HG03575 (cell line): ENCODE data around the gene TPI1.
"Not testable (repeated sequence)": the region's sequence is repeated elsewhere in the genome, so short reads cannot be mapped to it uniquely, and the experiment has no call there.

Source experiments
- ATAC-seq: cut with Tn5 transposase; IDR thresholded peaks from one replicate; pipeline ENCODE4 v1.9.1; 2021; ENCODE audit not compliant: unreplicated experiment, insufficient number of reproducible peaks, low FRiP score; ENCODE audit errors: extremely low read depth

Gene TPI1

DNA sequence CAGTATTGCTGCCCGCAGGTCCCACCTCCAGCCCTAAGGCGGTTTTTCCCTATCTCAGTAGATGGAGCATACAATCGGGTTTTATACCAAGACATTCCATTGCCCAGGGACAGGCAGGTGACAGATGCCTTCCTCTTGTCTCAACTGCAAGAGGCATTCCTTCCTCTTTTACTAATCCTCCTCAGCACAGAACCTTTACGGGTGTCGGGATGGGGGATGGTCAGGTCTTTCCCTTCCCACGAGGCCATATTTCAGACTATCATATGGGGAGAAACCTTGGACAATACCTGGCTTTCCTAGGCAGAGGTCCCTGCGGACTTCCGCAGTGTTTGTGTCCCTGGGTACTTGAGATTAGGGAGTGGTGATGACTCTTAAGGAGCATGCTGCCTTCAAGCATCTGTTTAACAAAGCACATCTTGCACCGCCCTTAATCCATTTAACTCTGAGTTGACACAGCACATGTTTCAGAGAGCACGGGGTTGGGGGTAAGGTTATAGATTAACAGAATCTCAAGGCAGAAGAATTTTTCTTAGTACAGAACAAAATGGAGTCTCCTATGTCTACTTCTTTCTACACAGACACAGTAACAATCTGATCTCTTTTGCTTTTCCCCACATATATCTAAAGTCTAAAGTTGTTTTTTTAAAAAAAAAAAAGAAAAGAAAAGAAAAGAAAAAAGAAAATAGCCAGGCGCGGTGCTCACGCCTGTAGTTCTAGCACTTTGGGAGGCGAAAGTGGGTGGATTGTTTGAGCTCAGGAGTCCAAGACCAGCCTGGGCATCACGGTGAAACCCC is 19.1 kb downstream of the TPI1 start:
- not testable (repeated sequence) for ATAC-seq

DNA sequence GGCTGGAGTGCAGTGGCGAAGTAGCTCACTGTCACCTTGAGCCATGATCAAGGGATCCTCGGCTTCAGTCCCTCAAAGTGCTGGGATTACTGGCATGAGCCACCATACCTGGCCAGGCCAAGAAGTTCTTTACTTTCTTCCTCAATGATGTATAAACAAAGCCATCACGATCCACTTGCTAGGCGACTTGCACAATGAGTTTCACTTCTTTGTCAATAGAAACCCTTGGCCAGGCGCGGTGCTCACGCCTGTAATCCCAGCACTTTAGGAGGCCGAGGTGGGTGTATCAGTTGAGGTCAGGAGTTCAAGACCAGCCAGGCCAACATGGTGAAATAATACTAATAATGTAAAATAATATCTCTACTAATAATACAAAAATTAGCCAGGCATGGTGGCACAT is 20.1 kb downstream of the TPI1 start:
- ATAC-seq = no peak

DNA sequence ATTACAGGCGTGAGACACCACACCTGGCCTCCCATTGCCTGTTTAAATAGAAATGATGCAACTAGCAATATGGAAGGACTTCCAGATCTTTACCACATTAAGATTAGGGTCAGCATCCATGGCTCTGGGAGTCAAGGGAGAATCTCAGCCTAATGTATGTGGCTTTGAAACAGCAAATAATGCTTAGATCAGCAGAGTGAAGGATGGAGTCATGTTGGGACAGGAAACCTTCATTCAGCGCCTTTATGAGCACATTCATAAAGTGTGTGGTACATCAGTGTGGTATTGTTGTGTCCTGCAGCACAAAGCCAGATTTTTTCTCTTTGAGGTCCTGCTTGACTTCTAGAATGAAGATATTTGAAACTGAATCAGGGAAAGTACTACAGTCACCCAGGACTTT is 21.0 kb downstream of the TPI1 start:
- ATAC-seq = no peak

DNA sequence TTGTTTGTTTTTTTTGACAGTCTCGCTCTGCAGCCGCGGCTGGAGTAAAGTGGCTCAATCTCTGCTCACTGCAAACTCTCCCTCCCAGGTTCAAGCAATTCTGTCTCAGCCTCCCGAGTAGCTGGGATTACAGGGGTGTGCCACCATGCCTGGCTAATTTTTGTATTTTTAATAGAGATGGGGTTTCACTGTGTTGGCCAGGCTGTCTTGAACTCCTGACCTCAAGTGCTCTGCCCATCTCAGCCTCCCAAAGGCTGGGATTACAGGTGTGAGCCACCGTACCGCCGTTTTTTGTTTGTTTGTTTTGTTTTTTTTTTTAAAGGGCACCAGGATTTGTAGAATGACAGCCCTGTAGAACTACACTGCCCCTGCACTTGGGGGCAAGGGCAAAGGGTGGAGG is 21.5 kb downstream of the TPI1 start:
- ATAC-seq = not testable (repeated sequence)

DNA sequence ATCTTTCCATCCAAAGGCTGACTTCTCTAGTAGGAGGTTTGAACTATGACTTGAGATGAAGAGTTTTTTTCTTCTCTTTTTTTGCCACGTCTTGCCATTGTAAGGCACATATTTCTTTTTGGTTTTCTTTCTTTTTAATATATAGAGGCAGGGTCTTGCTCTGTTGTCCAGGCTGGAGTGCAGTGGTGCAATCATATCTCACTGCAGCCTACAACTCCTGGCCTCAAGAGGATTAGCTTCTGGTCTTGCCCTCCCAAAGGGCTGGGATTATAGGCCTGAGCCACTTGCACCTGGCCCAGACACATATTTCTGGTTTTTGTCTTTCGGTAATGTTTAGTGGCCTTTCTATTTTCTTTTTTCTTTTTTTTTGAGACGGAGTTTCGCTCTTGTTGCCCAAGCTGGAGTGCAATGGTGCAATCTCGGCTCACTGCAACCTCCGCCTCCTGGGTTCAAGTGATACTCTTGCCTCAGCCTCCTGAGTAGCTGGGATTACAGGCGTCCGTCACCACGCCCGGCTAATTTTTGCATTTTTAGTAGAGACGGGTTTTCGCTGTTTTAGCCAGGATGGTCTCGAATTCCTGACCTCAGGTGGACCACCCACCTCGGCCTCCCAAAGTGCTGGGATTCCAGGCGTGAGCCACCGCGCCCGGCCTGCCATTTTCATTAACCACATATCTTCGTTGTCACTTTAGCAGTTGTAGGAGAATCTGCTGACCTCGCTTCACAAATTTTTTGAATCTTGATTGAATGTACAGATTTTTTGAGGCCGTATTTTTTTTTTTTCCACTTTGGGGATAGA is 22.6 kb downstream of the TPI1 start:
- ATAC-seq = not testable (repeated sequence)

DNA sequence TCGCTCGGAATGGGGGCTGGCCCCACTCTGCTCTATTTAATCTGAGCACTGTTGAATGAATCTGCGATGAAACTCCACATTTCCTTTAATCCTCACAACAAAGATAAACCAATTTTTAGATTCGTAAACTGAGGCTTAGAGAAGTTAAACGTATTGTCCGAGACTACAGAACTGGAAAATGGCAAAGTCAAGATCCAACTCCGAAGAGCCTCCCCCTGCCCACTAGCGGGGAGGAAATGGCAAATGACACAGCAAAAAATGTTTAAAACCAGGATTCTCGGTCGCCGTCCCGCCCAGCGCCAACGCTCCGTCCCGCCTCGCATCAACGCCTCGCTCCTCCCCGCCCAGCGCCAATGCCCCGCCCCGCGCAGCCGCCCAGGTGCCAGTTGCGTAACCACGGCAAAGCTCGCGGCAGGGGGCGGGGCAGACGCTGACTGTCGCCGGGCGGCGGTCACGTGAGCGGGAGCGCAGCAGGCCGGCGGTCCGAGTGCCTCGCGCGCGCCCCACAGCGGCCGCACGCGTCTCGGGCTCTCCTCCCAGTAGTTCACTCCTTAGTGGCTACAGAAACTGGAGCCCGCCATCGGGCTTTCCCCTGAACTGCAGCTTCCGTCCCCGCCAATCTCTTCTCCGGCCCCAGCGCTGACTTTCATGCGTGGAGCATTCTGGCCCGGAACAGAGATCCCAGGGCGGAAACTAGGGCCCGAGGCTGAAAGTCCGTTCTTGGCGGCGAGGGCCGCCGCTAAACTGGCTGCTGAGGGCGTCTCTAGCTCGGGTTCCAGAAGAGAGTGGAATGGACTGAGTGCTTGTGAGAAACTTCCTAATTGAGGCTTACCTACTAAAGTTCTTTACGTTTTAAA is 23.7 kb downstream of the TPI1 start:
- peak; percentile 70 for ATAC-seq

DNA sequence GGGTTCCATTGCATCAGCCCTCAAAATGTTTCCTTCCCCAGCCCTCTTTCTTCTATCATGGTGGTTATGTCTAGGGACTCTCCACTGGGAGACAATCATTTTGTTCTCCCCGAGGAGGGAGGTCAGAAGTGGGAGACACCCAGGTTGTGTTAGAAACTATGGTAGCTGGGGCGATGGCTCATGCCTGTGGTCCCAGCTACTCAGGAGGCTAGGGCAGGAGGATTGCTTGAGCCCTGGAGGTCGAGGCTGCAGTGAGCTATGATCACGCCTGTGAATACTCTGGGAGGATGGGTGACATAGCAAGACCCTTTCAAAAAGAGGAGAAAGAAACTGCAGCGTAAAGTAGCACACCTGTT is 24.3 kb downstream of the TPI1 start:
- ATAC-seq = no peak

DNA sequence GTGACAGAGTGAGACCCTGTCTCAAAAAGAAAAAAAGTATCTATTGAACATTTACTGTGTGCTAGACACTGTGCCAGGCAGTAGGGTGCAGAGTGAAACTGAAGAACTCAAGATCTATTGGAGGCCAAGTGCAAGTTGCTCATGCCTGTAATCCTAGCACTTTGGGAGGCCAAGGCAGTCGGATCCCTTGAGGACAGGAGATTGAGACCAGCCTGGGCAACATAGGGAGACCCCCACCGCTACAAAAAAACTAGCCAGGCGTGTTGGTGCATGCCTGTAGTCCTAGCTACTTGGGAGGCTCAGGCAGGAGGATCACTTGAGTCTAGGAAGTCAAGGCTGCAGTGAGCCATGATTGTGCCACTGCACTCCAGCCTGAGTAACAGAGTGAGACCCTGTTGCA is 25.4 kb downstream of the TPI1 start:
- not testable (repeated sequence) for ATAC-seq

DNA sequence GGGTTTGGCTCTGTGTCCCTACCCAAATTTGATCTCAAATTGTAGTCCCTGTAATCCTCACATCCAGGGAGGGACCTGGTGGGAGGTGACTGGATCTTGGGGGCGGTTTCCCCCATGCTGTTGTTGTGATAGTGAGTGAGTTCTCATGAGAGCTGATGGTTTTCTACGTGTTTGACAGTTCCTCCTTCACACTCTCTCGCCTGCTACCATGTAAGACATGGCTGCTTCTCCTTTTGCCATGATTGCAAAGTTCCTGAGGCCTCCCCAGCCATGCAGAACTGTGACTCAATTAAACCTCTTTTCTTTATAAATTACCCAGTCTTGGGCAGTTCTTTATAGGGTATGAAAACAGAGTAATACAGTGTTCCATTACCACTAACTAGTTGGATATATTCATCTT is 27.0 kb downstream of the TPI1 start:
- no peak for ATAC-seq

DNA sequence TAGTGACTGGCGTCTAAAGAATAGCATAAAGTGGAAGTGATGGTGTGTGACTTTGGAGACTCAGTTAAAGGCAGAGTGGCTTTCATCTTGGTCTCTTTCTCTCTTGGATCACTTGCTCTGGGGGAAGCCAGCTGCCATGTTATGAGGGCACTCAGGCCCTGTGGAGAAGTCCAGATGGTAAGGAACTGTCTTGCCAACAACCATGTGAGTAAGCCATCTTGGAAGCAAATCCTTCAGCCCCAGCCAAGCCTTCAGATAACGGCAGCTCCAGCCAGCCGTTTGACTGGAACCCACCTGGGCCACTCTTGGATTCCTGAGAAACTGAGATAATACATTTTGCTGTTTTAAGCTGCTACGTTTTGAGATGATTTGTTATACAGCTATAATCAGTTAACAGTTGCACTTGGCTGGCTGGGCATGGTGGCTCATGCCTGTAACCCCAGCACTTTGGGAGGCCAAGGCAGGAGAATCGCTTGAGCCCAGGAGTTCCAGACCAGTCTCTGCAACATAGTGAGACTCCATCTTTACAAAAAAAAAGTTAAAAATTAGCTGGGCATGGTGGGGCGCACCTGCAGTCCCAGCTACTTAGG is 29.6 kb downstream of the TPI1 start:
- no peak for ATAC-seq

DNA sequence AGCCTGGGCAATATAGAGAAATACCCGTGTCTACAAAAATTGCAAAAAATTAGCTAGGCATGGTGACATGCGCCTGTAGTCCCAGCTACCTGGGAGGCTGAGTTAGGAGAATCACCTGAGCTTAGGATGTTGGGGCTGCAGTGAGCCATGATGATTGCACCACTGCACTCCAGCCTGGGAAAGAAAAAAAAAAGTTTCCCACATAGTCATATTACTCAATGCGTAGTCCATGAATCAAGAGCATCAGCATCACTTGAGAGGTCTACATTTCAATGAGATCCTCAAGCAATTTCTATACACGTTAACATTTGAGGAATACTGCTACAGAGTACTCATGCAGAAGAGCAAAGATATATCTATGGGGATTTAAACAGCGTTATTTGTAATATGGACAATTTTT is 32.1 kb downstream of the TPI1 start:
- ATAC-seq = no peak

DNA sequence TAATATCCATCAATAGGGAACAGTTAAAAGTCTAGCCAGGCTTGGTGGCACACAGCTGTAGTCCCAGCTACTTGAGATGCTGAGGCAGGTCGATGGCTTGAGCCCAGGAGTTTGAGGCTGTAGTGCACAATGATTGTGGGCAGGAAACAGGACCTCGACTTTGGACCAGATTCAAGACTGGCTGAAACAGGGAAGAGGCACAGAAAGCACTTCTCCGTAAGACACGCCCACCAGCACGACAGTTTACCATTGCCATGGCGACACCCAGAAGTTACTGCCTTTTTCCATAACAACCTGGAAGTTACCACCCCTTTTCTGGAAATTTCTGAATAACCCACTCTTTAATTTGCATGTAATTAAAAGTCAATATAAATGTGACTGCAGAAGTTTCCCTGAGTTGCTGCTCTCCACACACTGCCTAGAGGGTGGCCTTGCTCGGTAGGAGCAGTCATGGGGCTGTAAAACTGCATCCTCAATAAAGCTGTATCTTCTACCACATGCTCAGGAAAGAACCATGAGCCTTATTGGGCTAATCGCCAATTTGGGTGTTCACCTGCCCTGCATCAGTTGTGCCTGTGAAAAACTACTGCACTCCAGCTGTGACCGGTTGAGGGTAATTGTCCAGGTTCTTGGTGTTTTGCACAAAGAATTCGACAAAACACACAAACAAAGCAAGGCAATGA is 32.6 kb downstream of the TPI1 start:
- ATAC-seq = no peak

DNA sequence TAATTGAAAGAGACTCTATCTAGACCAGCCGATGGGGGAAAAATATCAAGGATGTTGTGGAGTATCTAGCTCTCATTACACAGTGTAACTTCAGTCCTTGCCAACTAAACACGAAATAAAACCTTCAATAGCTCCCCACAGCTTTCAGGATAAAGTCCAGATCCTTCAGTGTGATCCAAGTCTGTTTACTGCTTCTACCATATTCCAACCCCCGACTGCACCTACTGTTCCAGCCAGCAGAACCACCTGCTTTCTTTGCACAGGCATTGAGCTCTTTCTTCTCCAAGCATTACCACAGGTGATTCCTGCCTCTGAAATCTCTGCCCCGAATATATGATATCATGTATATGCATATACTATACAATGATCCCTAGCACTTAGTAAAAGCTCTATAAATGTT is 35.1 kb downstream of the TPI1 start:
- no peak for ATAC-seq

DNA sequence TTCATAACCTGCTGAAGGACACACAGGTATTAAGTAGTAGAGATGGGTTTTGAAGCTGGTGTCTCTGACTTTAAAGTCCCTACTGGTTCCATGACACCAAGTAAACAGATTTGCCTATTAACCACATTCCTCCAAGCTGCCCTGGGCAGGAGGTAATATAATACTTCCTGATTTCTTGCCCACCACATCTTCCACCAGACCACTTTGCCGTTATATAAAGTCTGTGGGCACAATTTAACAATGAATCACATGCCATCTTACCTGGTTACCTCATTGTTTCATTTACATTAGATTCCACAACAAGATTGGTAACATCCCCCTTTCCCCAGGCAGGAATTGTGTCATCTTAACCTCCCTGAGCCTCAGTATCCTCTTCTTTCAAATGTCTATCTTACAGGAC is 36.4 kb downstream of the TPI1 start:
- ATAC-seq = no peak

DNA sequence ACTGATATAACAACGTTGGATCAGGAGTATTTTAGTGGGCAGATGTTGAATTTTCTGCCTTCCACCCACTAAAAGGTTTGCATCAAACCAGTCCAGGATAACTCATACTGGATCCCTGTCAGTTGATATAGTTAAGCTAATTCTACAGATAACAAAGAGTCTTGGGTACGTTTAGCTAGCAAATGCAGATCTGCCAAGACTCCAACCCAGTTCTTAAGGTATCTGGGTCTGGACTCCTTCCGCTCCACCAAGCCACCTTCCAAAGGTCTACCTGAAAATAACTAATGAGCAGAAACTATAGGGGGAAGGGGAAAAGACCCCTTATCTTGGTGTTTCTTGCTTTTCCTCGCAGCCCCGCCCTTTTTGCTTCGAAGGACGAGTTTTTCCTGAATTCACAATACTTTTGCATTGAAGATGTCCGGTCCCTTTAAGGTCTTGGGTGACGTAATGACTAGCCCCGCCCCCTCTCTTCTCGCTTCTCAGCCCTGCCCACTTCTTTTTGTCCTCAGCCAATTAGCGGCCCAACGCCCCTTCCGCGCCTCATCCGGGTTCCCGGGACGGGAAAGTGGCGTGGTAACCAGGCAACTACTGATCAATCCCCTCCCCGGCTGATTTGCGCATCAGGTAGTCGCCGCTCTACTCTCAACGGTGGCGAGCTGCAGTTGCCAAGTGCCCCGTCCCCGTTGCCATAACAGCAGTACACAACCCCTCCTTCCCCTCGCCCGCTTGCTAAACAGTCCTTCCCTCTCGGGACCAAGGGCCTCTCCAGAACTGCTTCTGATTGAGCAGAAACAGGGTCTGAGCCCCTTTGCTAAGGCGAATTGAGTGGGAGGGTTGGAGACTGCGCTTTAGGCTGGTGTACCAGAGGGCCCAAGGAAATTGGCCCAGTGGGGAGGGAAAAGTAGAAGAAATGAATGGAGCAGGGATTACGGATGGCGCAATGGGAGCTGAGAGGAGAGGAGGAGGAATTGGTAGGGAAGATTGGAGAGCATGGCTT is 37.2 kb downstream of the TPI1 start, which contains the start of gene LRRC23:
Gene LRRC23 (plus strand): TSS at position 543 of the 997 bp plus-strand sequence. CDS start 812 bp downstream, outside the sequence.
- no peak for ATAC-seq

DNA sequence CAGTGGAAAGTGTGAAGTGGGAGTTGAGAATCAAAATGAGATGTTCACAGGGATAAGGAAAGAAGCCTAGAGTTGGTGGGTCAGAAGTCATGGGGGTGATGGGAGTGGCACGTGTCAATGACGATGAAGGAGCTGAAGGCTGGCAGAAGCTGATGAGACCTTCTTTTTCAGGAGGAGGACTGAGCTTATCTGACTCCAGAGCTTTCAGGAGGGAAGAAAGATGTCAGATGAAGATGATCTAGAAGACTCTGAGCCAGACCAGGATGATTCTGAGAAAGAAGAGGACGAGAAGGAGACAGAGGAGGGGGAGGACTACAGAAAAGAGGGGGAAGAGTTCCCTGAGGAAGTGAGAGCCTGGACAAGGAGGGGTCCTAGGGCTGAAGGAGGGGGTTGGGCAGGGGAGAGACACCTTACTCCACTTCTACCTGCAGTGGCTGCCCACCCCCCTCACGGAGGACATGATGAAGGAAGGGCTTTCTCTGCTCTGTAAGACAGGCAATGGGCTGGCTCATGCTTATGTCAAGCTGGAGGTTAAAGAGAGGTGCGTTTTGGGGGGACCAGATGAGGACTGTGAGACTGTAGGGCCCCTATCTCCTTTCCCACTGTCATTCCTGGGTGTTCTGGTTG is 38.2 kb downstream of the TPI1 start:
- no peak for ATAC-seq

DNA sequence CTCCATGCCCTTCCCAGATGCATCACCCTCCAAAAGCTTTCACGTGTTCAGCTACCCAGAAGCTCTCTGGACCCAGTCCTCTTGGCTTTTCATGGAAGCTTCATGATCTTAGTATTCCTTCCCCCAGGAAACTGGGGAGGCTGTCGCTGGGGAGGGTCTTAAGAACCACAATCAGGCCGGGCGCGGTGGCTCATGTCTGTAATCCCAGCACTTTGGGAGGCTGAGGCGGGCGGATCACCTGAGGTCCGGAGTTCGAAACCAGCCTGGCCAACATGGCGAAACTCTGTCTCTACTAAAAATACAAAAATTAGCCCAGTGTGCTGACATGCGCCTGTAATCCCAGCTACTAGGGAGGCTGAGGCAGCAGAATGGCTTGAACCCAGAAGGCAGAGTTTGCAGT is 40.8 kb downstream of the TPI1 start:
- not testable (repeated sequence) for ATAC-seq
